ENCODE results near the gene RIMS1.
"Not testable (repeated sequence)": the region's sequence is repeated elsewhere in the genome, so short reads cannot be mapped to it uniquely, and the experiment has no call there.

RIMS1 gene

DNA sequence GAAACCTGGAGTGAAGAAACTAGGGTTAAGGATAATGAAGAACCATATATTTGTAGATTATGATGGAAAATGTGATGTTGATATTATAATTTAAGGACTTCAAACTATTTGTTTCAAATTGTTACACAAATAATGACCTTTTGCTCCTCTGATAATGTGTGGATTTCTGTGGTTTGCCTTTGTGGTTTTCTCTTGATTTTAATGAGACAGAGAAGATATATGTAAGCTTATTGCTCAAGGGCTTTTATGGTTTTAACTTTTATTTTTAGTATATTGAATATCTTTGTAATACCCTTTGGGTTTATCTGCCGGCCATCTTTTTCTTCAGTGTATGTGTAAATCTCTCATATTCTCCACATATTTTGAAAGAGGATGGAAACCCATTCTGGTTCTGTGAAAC lies 362.3 kb downstream of the RIMS1 start:
- FAIRE-seq, result no peak

DNA sequence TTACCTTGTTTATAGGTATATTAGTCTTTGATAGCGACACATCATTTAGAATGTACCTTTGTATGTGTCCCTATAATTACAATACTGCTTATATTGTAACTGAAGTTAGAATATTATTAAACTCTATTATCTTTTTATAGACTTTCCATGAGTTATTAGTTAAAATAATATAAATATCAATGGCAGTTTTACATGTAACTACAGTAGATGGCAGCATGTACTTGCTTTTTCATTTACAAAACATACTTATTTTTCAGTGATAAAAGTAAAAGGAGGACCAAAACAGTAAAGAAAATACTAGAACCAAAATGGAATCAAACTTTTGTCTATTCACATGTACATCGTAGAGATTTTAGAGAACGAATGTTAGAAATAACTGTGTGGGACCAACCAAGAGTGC lies 364.3 kb downstream of the RIMS1 start:
- no peak for FAIRE-seq

DNA sequence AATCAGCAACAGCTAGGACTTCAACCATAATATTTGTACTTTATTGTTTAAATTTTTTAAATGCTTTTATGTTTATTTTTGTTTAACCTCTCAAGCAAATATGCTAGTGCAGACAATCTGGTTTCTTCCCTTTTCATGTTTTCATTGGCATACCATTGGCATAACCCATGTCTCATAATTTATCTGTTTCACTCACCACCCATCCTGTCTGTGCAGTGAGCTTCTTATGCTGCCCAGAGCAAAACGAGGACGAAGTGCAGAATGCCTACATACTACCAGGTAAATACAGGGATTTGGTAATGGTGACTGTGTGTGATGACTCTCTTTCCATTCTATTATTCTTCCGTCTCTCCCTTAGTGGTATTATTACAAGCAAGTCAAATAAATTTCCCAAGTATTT lies 374.1 kb downstream of the RIMS1 start:
- no peak for FAIRE-seq

DNA sequence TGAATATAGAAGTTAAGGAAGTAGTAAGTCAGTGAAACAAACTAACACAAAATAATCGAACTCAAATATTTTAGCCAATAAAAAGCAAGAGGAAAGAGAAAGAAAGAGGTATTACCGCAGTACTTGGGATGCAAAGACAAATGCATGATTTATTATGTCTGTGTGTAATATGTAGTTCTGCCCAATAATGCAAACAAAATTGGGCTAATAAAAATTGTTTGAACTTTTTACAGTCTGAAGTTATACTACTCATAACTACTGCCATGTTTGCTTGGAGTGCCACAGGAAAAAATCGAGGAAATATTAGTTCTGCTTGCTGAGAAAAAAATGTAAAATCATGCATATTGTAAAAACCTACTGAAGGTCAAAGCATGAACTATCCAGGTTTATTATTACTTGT lies 375.2 kb downstream of the RIMS1 start:
- no peak for FAIRE-seq

DNA sequence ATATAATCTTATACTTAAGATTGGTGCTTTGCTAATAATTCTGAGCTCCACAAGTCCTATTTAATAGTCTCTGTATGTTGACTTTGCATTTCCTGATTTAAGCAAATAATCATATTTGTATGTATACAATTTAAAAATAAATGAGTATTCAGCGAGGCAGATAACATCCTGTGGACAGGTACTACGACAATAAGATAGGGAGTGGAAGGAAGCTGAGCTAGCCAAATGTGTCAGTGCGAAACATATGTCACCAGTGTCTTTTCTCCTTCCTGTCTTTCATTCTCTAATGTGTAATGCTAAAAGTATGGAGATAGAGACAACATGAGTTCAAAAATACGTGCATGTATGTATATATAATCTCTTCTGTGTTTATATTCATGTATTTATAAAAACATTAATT lies 375.9 kb downstream of the RIMS1 start:
- FAIRE-seq, result no peak

DNA sequence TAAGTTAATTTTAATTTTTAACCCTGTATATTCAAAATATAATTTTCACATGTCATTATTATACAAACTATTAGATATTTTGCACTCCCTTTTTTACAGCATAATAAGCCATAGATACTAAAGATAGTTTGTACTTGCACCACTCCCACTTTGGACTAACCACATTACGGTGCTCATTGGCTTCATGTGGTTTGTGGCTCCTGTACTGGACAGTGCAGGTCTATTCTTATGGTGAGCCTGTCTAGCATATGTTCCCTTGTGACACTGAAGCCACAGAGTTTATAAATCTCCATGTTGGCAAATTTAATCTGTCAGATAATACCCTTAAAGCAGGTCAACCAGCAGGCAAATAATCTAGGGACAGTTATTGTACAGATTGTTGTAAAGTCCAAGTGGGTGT lies 381.1 kb downstream of the RIMS1 start:
- FAIRE-seq, result no peak

DNA sequence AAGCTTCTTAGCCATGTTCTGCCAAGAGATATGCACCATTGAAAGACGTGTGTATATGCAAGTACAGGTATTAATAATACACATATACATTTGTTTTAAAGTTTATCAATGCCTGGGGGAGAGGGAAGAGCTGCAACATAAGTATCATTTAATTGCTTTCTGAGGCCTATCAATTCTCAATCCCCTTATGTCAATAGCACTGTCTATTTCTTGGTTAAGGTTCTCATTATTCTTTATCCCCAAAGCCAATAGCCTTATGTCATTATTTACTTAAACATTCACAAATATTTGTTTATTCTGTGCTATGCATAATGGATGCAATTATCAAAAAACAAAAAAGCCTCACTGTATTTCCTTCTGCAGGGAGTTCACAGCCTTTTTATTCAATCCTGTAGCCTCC lies 385.2 kb downstream of the RIMS1 start:
- FAIRE-seq, result no peak

DNA sequence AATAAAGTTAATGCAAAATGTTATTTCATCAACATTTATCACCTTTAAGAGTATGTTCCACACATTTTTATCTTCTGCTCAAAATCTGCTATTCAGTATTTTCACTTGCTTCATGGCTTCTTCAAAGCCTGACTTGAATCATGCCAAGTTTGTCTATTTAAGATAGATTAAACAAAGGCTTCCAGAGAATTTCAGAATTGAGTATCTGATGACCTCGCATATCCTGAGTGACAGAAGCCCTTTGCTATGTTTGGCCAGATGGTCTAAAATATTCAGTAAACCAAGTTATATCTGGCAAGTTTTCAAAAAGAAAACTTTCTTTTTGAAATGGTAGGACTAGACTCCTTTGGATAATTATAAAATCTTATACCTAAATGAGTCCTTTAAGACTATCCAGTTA lies 386.6 kb downstream of the RIMS1 start:
- FAIRE-seq, result no peak

DNA sequence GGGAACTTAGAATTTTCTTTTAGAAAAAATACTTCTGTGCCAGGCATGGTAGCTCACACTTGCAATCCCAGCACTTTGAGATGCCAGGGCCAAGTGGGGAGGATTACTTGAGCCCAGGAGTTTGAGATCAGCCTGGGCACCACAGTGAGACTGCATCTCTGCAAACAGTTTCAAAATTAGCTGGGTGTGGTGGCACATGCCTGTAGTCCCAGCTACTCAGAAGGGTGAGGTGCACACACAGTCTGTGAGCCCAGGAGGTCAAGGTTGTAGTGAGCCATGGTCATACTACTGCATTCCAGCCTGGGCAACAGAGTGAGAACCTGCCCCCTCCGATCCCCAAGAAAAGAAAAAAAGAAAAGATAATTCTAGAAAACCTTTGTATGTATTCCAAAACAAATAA lies 389.5 kb downstream of the RIMS1 start:
- no peak for FAIRE-seq

DNA sequence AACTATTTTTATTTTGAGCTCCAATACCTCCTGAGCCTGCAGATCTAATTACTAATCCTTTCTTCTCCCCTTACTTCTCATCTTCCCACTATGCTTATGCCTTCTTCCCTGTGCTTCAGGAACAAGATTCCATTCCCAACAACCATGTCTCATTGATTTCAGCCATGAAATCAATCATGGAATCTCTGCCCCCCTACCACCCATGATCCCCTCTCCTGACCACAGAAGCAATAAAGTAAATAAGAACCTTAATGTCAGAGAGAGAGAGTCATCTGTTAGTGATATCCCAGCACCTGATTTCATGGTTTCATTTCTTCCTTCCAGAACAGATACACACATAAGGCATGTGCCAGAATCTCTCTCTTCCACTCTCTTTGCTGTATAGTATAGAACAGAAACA lies 395.9 kb downstream of the RIMS1 start:
- no peak for FAIRE-seq

DNA sequence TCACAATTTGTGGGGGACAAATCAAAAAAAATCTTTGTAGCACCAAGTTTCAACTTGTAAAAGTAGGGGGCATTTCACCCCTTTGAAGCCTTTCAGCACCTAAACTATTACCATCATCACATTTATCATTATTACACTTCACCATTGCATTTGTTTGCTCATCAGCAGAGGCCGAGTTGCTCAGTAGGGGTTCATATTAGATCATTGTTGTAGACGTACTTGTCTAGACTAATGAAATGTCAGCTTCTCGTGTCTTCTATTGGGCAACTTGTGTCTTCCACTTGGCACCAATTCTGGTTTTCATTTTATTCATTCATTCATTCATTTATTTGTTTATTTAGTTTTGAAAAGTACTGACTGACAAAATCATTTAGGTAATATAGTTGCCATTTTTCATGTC lies 397.2 kb downstream of the RIMS1 start:
- no peak for FAIRE-seq

DNA sequence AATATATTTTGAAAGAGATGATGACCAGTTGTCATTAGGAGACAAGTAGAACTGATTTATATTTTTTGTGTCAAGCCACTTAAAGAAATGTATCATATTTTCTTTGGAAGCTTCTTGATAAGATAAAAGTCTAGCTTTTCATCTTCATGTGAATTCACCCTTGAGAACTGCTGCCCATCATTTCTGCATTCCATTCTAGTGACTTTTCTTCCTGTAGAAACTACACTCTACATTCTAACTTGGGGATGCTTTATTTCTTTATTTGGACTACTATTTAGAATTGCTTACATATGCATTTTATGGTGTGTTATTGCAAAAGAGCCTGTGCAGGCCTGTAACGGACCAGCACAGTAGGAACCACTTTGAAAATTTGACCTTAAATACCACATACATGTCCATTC lies 400.6 kb downstream of the RIMS1 start:
- FAIRE-seq, result no peak

DNA sequence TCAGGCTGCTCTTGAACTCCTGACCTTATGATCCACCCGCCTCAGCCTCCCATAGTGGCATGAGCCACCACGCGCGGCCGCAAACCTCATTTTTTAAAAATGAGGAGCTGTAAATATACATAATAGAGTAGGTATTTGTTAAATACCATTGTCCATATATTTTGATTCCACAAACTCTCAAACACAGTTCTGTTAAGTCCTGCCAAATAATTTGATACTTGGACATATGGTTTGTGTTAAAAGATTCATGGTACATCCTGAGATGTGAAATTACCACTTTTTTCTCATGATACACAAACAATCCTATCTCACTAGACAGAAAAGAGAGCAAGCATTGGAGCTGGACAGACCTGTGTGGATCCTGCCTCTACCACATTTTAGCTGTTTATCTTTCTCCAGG lies 401.5 kb downstream of the RIMS1 start:
- FAIRE-seq, result no peak

DNA sequence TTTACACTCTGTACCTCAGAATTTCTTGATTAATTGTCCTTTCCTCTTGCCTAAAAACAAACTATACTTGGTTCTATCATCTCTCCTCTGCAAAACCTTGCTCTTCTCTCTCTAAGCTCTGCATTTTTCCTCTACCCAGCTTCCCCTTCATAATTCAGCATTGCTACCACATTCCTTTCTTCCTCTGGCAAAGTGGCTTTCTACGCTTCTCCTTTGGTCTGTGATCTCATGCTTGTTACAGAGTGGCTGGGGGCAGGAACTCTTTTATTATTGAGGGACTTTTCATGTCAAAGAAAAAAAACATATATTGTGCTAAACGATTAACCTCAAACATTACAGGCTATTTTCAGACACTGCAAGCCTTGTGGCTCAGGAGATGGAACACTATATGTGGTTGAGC lies 402.2 kb downstream of the RIMS1 start:
- no peak for FAIRE-seq

DNA sequence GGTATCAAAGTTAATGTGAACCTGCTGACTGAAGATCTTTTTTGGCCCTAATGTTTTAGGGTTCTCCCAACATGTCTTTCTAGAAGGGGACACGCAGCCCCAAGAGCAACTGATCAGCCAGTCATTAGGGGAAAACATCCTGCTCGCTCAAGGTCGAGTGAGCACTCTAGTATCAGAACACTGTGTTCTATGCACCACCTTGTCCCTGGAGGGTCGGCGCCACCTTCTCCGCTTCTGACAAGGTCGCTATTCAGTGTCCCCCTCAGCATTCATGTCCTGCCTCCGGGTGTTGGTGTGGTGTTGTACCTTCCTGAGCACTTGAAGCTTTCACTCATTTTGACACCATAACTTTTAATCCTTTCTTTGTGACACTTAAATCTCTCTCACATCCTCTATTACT lies 404.3 kb downstream of the RIMS1 start:
- FAIRE-seq, result no peak

DNA sequence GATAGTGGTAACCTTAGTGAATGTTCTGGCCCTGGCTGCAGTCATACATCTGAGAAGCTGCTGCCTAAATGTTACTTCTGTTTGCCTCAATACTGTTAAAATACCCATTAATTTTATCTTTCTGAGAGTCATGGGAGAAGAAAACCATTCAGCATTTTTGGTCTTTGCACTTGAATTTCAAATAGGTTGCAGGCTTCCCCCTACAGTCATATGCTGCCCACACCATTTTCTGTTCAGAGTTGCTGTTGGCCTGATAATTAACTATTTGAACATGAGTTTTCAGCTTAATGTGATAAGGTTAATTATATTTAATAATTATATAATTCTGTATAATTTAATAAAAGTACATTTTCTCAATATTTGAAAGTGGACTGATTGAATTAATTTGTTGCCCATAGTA lies 410.0 kb downstream of the RIMS1 start:
- FAIRE-seq, result no peak

DNA sequence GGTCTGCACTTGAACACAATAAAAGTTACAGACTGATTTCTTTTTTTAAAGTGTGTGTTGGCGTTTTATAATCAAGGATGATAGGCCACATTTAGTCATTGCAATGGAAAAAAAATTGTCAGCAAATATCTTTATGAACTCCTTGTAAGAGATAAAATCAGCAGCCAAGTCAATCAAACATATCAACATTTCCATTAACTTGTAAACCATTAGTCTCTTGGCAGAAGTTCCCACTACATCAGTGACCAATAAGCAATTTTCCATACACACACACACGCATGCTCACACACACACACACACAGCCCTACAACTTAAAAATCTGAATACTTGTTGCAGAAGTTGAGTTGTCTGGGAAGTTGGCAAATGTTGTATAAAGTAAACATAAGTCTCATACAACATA lies 419.6 kb downstream of the RIMS1 start:
- FAIRE-seq, result no peak

DNA sequence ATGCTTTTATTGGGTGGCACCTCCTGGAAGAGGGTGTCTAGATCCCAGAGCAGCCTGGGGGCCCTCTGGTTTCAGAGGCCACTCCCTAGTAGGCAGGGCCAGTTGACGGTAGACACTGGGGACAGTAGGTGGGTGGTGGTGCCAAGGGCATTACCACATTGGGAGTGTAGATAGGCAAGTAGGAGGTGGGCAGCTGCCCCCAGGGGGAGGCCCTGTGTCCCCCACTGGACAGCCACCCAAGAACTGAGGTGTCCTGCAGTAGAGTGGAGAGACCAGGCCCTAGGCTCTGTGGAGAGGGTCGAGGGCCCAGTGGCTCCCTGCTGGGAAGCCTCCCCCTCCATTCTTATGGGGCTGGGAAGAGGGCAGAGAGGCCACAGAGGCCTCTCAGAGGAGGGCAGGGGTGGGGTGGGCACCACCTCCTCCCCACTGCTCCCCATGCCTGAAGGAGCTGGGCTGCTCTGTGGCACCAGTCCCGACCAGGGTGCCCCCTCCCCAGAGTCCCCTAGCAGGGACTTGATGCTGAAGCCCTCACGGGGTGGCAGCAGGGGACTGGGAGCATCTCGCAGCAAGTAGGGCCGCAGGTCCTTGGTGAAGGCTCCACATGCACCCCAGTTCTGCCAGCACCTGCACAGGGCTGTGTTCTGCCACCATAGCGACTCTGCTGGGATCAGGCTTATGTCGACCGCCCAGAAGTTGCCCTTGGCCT lies 430.5 kb downstream of the RIMS1 start:
- no peak for FAIRE-seq

DNA sequence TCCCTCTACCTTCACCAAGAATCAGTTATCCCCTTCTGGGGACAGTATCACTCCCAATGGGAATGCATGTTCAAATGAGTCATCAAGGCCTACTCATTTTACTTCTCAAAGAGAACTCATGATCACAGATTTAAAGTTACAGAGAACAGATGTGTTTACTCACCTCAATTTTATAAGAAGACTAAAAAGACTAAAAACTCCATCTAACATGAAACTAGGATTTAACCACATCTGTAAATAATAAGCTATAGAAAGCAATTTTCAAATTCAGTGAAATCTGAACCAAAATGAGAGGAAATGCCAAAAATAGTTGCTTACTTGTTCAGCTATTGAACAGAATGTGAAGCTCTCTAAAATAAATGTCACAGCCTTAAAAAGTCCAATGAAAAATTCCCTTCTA lies 435.4 kb downstream of the RIMS1 start:
- no peak for FAIRE-seq

DNA sequence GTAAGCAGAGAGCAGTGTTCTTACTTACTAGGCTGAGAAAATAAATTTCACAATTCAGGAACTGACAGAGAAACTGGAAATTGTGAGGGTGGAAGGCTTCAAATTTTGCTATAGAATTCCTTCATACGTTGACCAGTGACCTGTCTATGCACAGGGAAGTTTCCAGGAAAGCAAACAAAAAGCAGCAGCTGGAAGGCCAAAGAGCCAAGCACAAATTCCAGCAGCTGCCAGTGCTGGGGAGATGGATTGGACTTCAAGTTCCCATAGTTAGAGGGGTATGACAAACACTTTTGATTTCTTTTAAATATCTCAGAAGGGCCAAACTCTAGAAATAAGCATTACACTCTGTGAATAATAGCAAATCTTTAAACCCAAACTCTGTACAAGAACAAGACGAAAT lies 436.4 kb downstream of the RIMS1 start:
- no peak for FAIRE-seq

DNA sequence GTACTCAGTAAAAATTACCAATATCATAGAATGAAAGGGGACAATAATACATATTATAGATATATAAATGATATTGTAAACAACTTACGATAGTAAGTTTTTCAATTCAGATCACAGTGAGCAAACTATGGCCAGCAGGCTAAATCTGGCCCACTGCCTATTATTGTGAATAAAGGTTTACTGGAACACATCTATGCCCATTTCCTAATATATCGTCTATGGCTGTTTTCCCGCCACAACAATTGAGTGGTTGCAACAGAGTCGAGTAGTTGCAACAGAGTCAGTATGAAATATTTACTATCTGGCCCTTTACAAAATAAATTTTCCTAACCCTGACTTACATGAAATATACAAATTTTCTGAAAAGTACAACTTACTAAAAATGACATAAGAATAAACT lies 438.2 kb downstream of the RIMS1 start:
- no peak for FAIRE-seq

DNA sequence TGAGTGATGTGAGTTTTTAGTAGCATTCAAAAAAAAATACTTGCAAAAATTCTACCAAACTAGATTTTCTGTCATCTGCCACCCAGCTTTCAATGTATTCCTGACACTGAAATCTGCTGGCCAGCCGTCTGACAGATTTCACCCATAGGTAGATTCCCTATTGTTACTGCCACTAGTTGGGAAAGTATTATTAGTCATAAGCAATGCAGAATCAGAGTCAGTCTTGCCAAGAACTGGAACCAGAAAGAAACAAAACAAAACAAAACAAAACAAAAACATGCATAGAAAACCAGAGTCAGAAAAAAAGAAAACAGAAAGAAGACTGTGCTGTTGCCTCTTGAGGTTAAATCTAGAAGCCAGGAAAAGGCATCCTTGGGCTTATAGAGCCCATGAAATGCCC lies 442.4 kb downstream of the RIMS1 start:
- FAIRE-seq, result no peak

DNA sequence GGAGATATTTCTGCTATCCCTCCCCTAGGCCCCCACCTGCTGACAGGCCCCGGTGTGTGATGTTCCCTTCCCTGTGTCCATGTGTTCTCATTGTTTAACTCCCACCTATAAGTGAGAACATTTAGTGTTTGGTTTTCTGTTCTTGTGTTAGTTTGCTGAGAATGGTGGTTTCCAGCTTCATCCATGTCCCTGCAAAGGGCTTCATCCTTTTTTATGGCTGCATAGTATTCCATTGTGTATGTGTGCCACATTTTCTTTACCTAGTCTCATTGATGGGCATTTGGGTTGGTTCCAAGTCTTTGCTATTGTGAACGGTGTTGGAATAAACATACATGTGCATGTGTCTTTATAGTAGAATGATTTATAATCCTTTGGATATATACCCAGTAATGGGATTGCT lies 448.9 kb downstream of the RIMS1 start:
- not testable (repeated sequence) for FAIRE-seq

DNA sequence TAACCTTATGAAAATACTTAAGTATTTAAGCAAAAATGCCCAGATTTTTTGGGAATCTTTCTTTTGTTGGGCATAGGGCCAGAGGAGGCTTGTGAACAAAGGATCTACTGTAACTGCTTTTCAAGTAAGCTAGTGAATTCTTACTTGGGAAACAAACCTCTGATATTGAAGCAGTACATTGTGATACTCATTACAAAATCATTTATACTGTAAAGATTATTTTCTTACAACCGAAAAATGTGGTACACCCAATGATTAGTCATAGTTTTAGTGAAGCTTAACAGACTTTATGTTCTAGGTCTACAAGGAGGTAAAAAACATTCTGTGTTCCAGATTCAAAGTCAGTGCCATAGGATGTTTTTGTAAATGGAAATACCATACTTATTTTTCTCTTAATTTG lies 462.6 kb downstream of the RIMS1 start:
- FAIRE-seq, result no peak

DNA sequence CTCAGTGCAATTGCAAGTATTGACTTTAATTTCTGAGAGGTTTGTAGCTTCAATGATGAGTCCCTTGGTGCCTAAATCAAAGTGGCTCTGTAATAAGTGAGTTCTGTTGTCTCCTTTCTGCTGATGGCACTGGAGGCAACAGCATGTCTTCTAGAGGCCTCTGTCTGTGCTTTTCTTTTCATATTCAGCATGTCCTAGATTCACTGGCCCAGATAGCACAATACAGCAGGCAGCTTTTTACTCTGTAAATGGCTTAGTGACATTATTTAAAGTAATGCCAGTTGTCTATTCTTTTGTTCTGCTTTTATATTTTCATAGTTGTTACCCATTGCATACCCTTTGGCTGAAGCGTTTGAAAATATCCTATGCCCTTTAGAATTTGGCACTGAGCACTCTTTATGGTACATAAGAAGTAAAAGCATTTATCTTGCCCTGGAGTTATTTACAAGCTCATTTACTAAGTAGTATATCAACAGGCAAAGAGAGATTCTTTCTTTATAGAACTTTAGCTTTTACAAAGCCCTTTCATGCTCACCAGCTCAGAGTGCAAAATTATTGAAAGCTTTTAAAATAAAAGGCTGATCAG lies 464.0 kb downstream of the RIMS1 start:
- no peak for FAIRE-seq

All from colon (tissue), 2 donors.